GM06990 (cell line): ENCODE measurements around the gene SHLD3.
"Not testable (repeated sequence)": the region's sequence is repeated elsewhere in the genome, so short reads cannot be mapped to it uniquely, and the experiment has no call there.

ENCODE experiments used
- DNase-seq: peaks from one replicate; pipeline ENCODE4 v3.0.0-alpha.2; 2011; ENCODE audit not compliant: insufficient read length; ENCODE audit errors: extremely low read depth
- H3K27me3 ChIP-seq: replicated peaks from 2 replicates; pipeline ENCODE4 v1.6.0; 2011; ENCODE audit warnings: low read length; ENCODE audit not compliant: control insufficient read depth, insufficient read depth
- H3K36me3 ChIP-seq: 2 replicates; pipeline ENCODE4 v1.5.1; 2011; ENCODE audit warnings: low read length; ENCODE audit not compliant: control insufficient read depth, insufficient read depth
- H3K4me3 ChIP-seq: replicated peaks from 2 replicates; pipeline ENCODE4 v1.5.1; 2011; ENCODE audit warnings: low read depth, mild to moderate bottlenecking, control low read depth, low read length
- TF ChIP-seq, protein P1 (sequence below): IDR thresholded peaks from 2 replicates; pipeline ENCODE4 v1.5.1; 2011; ENCODE audit warnings: low read length, control low read depth, mild to moderate bottlenecking, inconsistent platforms; ENCODE audit not compliant: insufficient read depth, poor library complexity, severe bottlenecking

Gene SHLD3

GRCh38 chr5:65668696-65669095, 43.9 kb downstream of the SHLD3 start:
- no peaks in the 10 kb centered on the region for H3K27me3 ChIP-seq
- no peak overlapping the region for H3K4me3 ChIP-seq
- TF ChIP-seq, protein P1, sequence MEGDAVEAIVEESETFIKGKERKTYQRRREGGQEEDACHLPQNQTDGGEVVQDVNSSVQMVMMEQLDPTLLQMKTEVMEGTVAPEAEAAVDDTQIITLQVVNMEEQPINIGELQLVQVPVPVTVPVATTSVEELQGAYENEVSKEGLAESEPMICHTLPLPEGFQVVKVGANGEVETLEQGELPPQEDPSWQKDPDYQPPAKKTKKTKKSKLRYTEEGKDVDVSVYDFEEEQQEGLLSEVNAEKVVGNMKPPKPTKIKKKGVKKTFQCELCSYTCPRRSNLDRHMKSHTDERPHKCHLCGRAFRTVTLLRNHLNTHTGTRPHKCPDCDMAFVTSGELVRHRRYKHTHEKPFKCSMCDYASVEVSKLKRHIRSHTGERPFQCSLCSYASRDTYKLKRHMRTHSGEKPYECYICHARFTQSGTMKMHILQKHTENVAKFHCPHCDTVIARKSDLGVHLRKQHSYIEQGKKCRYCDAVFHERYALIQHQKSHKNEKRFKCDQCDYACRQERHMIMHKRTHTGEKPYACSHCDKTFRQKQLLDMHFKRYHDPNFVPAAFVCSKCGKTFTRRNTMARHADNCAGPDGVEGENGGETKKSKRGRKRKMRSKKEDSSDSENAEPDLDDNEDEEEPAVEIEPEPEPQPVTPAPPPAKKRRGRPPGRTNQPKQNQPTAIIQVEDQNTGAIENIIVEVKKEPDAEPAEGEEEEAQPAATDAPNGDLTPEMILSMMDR: no peak
- H3K36me3 ChIP-seq: no peaks in the 10 kb centered on the region; the same call in 1 of the 2 replicates
- no peak for DNase-seq

GRCh38 chr5:65672796-65673195, 48.0 kb downstream of the SHLD3 start:
- DNase-seq: no peak
- Histone ChIP-seq H3K27me3 (no peaks in the 10 kb centered on the region), H3K4me3 (no peak overlapping the region), H3K36me3 (no peaks in the 10 kb centered on the region; the same call in none of the 2 replicates)
- TF ChIP-seq, protein P1: no peak

- H3K36me3 ChIP-seq: no peaks in the 10 kb centered on the region; the same call in none of the 2 replicates
- TF ChIP-seq, protein P1: no peak
- DNase-seq: no peak
- no peaks in the 10 kb centered on the region for H3K27me3 ChIP-seq
- H3K4me3 ChIP-seq: no peak overlapping the region
Observed at GRCh38 chr5:65674749-65675148, 49.9 kb downstream of the SHLD3 start.

DNA sequence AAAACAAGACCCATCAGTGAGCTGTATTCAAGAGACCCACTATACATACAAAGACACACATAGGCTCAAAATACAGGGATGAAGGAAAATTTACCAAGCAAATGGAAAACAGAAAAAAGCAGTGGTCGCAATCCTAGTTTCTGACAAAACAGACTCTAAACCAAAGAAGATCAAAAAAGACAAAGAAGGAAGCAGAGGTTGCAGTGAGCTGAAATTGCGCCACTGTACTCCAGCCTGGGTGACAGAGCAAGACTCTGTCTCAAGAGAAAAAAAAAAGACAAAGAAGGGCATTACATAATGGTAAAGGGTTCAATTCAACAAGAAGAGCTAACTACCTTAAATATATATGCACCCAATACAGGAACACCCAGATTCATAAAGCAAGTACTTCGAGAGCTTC, 51.2 kb downstream of the SHLD3 start:
- H3K4me3 ChIP-seq, H3K27me3 ChIP-seq, H3K36me3 ChIP-seq, DNase-seq: not testable (repeated sequence)
